Breast epithelium (tissue), 4 donors: ENCODE data around the gene SLC25A41. TPM values are rescaled to one million over a fixed set of nuclear protein-coding genes. Genes with fewer than 3 reads are reported as not detected.

Experiments used
- DNase-seq, 2 donors: peaks; one replicate each; pipeline ENCODE4 v3.0.0-alpha.2; 2019; ENCODE audit warnings: low spot score in 2 of 2
- H3K27ac ChIP-seq, 2 donors: fragments of 200-600 bp; sonication (generic) in 1 of 2; one replicate each; pipeline ENCODE4 v1.5.1; 2016 to 2019; ENCODE audit warnings: mild to moderate bottlenecking in 1 of 2
- H3K27me3 ChIP-seq, 2 donors: fragments of 200-600 bp; sonication (generic) in 1 of 2; one replicate each; pipeline versions ENCODE4 v1.5.1 to v1.6.0; 2017 to 2019; ENCODE audit warnings: control low read depth in 1 of 2, mild to moderate bottlenecking in 1 of 2
- H3K36me3 ChIP-seq: fragments of 200-600 bp; one replicate; pipeline ENCODE4 v1.5.1; 2019
- H3K4me1 ChIP-seq, 2 donors: fragments of 200-600 bp; sonication (generic); one replicate each; pipeline ENCODE4 v1.5.1; 2016 to 2019; ENCODE audit warnings: control low read depth in 1 of 2
- H3K4me3 ChIP-seq, 3 donors: fragments of 200-600 bp; sonication (generic); 1 replicate in 2 of 3; 2 replicates in 1 of 3; pipeline ENCODE4 v1.5.1; 2016 to 2019; ENCODE audit warnings: mild to moderate bottlenecking in 3 of 3, moderate library complexity in 2 of 3
- H3K9me3 ChIP-seq, 2 donors: fragments of 200-600 bp; sonication (generic) in 1 of 2; one replicate each; pipeline ENCODE4 v1.5.1; 2016 to 2019; ENCODE audit warnings: control low read depth in 1 of 2
- CTCF ChIP-seq, 3 donors: fragments of 450-650 bp; IDR thresholded peaks; one replicate each; pipeline ENCODE4 v1.5.1; 2016 to 2017; ENCODE audit warnings: antibody characterized with exemption in 3 of 3, mild to moderate bottlenecking in 3 of 3, moderate library complexity in 3 of 3
- POLR2A ChIP-seq: fragments of 450-650 bp; IDR thresholded peaks from one replicate; pipeline ENCODE4 v1.6.1; 2016; ENCODE audit warnings: antibody characterized with exemption, mild to moderate bottlenecking, moderate library complexity
- POLR2AphosphoS5 ChIP-seq, 3 donors: sonication (generic); formaldehyde crosslinking; IDR thresholded peaks; one replicate each; pipeline ENCODE4 v1.6.1; 2017; ENCODE audit warnings: antibody characterized with exemption in 3 of 3
- intact Hi-C: fragments of 100-400 bp; cut with DNase I; formaldehyde crosslinking; loops from one replicate; pipeline ENCODE4 v1.15.1; 2023; ENCODE audit warnings: low total_unique reads
- total RNA-seq, 3 donors: library from RNA; depleted of rRNA; stranded (reverse); fragments of >200 nt; gene quantifications; one replicate each; pipeline ENCODE4 v1.1.0, GENCODE V29; 2016

The SLC25A41 gene
- total RNA-seq, 3 donors from 2014 or later, result 0.44 TPM; not detected in 2

- H3K27me3 ChIP-seq, result no peaks in the 10 kb centered on the region
- H3K36me3 ChIP-seq, result peaks cover 20% of the 10 kb centered on the region
- peaks cover 0 to 6% of the 10 kb centered on the region in 2 donors for H3K4me1 ChIP-seq
- intact Hi-C loops, result loop anchor here (2.0 kb wide), 1 partner anchor 49 kb away; no protein-coding TSS in a partner anchor
- no peaks in the 10 kb centered on the region for H3K9me3 ChIP-seq
- H3K27ac ChIP-seq, result no peak overlapping the region
- H3K4me3 ChIP-seq, result no peak overlapping the region
- TF ChIP-seq POLR2AphosphoS5 (IDR thresholded peaks at IDR 0.05), result no peak
- TF ChIP-seq POLR2A, result no peak
- TF ChIP-seq CTCF (IDR thresholded peaks at IDR 0.05), result no peak
- peak in 1 of 2 donors; percentile 58 for DNase-seq
Observed at GRCh38 chr19:6378041-6378440, 55.5 kb downstream of the SLC25A41 start.

GRCh38 chr19:6376512-6377190 is 56.9 kb downstream of the SLC25A41 start:
- TF ChIP-seq POLR2AphosphoS5 (IDR thresholded peaks at IDR 0.05), result no peak
- no peak for TF ChIP-seq POLR2A
- TF ChIP-seq CTCF (IDR thresholded peaks at IDR 0.05), result no peak

More at GRCh38 chr19:6376512-6377190, 56.9 kb downstream of the SLC25A41 start:
- Histone ChIP-seq H3K9me3 (no peaks in the 10 kb centered on the region), H3K27ac (peak overlapping the region in 1 of 2 donors; percentile 9), H3K27me3 (no peaks in the 10 kb centered on the region), H3K4me1 (peaks cover 0 to 6% of the 10 kb centered on the region in 2 donors), H3K36me3 (peaks cover 20% of the 10 kb centered on the region), H3K4me3 (no peak overlapping the region)
- intact Hi-C loops, result no loop called here
- DNase-seq, result no peak

Other genes with a start within 250 kb of the SLC25A41 start
- 10 to 100 TPM; 13.6 to 16.4 (median 13.8) TPM for gene MLLT1, start 153.8 kb downstream of the SLC25A41 start, total RNA-seq
- gene ACER1, start 100.2 kb downstream of the SLC25A41 start, total RNA-seq, result under 1 TPM in 1 of 3 donors, not detected in 2; 0.33 TPM
- gene CLPP, start 72.2 kb downstream of the SLC25A41 start, total RNA-seq, result 10 to 100 TPM; 72.3 to 96.7 (median 75.8) TPM
- 100 to 1,000 TPM in 1 of 3 donors, 10 to 100 TPM in 2; 68.3 to 101 (median 76.7) TPM for gene ALKBH7, start 61.0 kb downstream of the SLC25A41 start, total RNA-seq
- gene PSPN, start 57.8 kb downstream of the SLC25A41 start, total RNA-seq, result under 1 TPM; 0.32 to 0.66 (median 0.59) TPM
- gene GTF2F1, start 40.6 kb downstream of the SLC25A41 start, total RNA-seq, result 10 to 100 TPM; 46.7 to 51.0 (median 48.5) TPM
- 10 to 100 TPM; 71.4 to 76.1 (median 73.0) TPM for gene KHSRP, start 9.0 kb downstream of the SLC25A41 start, total RNA-seq
- 10 to 100 TPM; 14.0 to 37.8 (median 18.4) TPM for gene SLC25A23, start 26.0 kb upstream of the SLC25A41 start, total RNA-seq
- gene CRB3, start 30.5 kb upstream of the SLC25A41 start, total RNA-seq, result 10 to 100 TPM in 2 of 3 donors, under 1 TPM in 1; 0.48 to 30.7 (median 24.6) TPM
- 1 to 10 TPM; 1.3 to 3.2 (median 2.5) TPM for gene DENND1C, start 48.0 kb upstream of the SLC25A41 start, total RNA-seq
- gene TUBB4A, start 68.5 kb upstream of the SLC25A41 start, total RNA-seq, result under 1 TPM in 1 of 3 donors, not detected in 2; 0.48 TPM
- gene TNFSF9, start 97.3 kb upstream of the SLC25A41 start, total RNA-seq, result 1 to 10 TPM in 1 of 3 donors, under 1 TPM in 2; 0.33 to 1.6 (median 0.44) TPM
- not detected for gene CD70, start 157.4 kb upstream of the SLC25A41 start, total RNA-seq
- 1 to 10 TPM in 2 of 3 donors, under 1 TPM in 1; 0.96 to 8.3 (median 2.9) TPM for gene TNFSF14, start 236.4 kb upstream of the SLC25A41 start, total RNA-seq